K562 (cell line): ENCODE measurements around the gene DCUN1D3.

Experiments
- CBX1 ChIP-seq: sonication (generic); IDR thresholded peaks from 2 replicates; pipeline ENCODE4 v1.6.1; 2016; ENCODE audit warnings: antibody characterized with exemption, low read depth, mild to moderate bottlenecking
- E2F6 ChIP-seq, 2 experiments: IDR thresholded peaks; 2 replicates each; pipeline ENCODE4 v1.6.1; 2011; ENCODE audit warnings: borderline replicate concordance in 1 of 2, control low read depth in 1 of 2, low read depth in 1 of 2, low read length in 1 of 2, mild to moderate bottlenecking in 1 of 2, mixed read lengths in 1 of 2, moderate library complexity in 1 of 2; ENCODE audit not compliant: insufficient read depth in 1 of 2, insufficient read length in 1 of 2, poor library complexity in 1 of 2, severe bottlenecking in 1 of 2; ENCODE audit errors: extremely low read depth in 1 of 2
- KLF1 ChIP-seq: fragments of 450-650 bp; IDR thresholded peaks from 2 replicates; pipeline ENCODE4 v1.6.1; 2016; ENCODE audit warnings: missing genetic modification characterization, missing compliant biosample characterization
- MEF2A ChIP-seq: IDR thresholded peaks from 2 replicates; pipeline ENCODE4 v1.6.1; 2011; ENCODE audit warnings: low read depth, mild to moderate bottlenecking, low read length, moderate library complexity; ENCODE audit not compliant: control insufficient read depth
- POLR2A ChIP-seq: fragments of 450-650 bp; conservative IDR thresholded peaks from 2 replicates; pipeline ENCODE4 v1.6.1; 2016
- TF ChIP-seq, protein P1 (sequence below): fragments of 450-650 bp; IDR thresholded peaks from 2 replicates; pipeline ENCODE4 v1.6.1; 2016

DNA sequence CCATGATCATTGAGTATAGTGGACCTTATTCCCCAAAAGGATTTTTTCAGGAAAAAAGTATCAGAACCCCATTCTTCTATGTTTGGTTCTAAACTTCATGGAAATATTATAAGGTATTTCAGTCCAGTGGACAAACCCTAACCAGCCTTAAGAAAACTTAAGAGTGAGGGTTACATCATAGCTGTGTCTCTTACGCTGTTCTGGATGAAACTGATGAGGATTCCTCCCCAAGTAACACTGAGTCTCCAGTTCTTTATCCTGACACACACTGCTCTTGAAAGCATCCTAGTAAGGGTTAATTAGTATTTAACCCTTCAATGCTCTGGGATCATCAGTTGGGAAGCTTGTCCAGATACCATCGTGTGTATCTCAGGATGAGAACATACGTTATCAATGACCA is 5.4 kb upstream of the DCUN1D3 start:
- TF ChIP-seq, protein P1, sequence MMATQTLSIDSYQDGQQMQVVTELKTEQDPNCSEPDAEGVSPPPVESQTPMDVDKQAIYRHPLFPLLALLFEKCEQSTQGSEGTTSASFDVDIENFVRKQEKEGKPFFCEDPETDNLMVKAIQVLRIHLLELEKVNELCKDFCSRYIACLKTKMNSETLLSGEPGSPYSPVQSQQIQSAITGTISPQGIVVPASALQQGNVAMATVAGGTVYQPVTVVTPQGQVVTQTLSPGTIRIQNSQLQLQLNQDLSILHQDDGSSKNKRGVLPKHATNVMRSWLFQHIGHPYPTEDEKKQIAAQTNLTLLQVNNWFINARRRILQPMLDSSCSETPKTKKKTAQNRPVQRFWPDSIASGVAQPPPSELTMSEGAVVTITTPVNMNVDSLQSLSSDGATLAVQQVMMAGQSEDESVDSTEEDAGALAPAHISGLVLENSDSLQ, result no peak
- TF ChIP-seq KLF1 (tag), result no peak
- no peak for TF ChIP-seq E2F6 (IDR thresholded peaks at IDR 0.05; ENCODE audit: borderline replicate concordance in 1 of 2, extremely low read depth in 1 of 2, insufficient read depth in 1 of 2, insufficient read length in 1 of 2, low read depth in 1 of 2, low read length in 1 of 2, poor library complexity in 1 of 2, severe bottlenecking in 1 of 2)
- TF ChIP-seq MEF2A, result no peak
- TF ChIP-seq CBX1, result no peak
- TF ChIP-seq POLR2A, result no peak
